Measurements from ENCODE around the gene SUN2.

DNA sequence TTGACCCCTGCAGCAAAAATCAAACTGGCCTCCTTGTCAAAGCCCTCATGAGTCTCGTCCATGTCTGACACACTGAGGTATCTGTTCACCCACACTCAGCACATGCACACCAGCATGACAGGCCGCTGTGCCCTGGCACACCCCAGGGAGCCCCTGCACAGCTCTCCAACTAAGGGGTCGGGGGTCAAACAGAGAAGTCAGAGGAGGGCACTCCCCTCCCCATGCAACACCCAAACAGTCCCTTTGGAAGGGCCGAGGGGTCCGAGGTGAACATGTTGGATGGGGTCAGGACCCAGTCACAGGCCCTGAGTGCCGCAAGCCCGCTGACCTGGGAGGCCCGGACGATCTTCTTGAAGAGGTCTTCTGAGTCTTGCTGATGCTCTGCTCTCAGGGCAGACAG lies 14.6 kb downstream of the SUN2 start:
- TF ChIP-seq, protein P1, sequence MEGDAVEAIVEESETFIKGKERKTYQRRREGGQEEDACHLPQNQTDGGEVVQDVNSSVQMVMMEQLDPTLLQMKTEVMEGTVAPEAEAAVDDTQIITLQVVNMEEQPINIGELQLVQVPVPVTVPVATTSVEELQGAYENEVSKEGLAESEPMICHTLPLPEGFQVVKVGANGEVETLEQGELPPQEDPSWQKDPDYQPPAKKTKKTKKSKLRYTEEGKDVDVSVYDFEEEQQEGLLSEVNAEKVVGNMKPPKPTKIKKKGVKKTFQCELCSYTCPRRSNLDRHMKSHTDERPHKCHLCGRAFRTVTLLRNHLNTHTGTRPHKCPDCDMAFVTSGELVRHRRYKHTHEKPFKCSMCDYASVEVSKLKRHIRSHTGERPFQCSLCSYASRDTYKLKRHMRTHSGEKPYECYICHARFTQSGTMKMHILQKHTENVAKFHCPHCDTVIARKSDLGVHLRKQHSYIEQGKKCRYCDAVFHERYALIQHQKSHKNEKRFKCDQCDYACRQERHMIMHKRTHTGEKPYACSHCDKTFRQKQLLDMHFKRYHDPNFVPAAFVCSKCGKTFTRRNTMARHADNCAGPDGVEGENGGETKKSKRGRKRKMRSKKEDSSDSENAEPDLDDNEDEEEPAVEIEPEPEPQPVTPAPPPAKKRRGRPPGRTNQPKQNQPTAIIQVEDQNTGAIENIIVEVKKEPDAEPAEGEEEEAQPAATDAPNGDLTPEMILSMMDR (IDR thresholded peaks at IDR 0.05; ENCODE audit: control extremely low read depth in 1 of 3, insufficient read depth in 1 of 3, low read depth in 1 of 3, low read length in 3 of 3): no peak
- TF ChIP-seq ASH2L (IDR thresholded peaks at IDR 0.05; ENCODE audit: low read length) (no peak), SP1 (IDR thresholded peaks at IDR 0.05; ENCODE audit: low read depth, low read length) (no peak), POLR2AphosphoS5 (IDR thresholded peaks at IDR 0.05; ENCODE audit: low read depth, low read length) (no peak), EZH2 (IDR thresholded peaks at IDR 0.05; ENCODE audit: low read depth, low read length, severe bottlenecking) (no peak), FOSL1 (IDR thresholded peaks at IDR 0.05; ENCODE audit: insufficient read depth, low read depth, low read length) (no peak), YY1 (IDR thresholded peaks at IDR 0.05; ENCODE audit: low read depth, low read length) (no peak), TCF12 (IDR thresholded peaks at IDR 0.05; ENCODE audit: low read depth, low read length) (no peak), EGR1 (IDR thresholded peaks at IDR 0.05; ENCODE audit: borderline replicate concordance, low read depth, low read length) (no peak), POLR2A (IDR thresholded peaks at IDR 0.05; ENCODE audit: control extremely low read depth in 1 of 2, low read depth in 2 of 2, low read length in 2 of 2) (no peak), RNF2 (IDR thresholded peaks at IDR 0.05; ENCODE audit: borderline replicate concordance, low read depth, low read length, missing control alignments, poor library complexity, severe bottlenecking) (no peak), GABPA (IDR thresholded peaks at IDR 0.05; ENCODE audit: borderline replicate concordance, insufficient read depth, low read length) (no peak)
- TF ChIP-seq, protein P2, sequence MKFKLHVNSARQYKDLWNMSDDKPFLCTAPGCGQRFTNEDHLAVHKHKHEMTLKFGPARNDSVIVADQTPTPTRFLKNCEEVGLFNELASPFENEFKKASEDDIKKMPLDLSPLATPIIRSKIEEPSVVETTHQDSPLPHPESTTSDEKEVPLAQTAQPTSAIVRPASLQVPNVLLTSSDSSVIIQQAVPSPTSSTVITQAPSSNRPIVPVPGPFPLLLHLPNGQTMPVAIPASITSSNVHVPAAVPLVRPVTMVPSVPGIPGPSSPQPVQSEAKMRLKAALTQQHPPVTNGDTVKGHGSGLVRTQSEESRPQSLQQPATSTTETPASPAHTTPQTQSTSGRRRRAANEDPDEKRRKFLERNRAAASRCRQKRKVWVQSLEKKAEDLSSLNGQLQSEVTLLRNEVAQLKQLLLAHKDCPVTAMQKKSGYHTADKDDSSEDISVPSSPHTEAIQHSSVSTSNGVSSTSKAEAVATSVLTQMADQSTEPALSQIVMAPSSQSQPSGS (IDR thresholded peaks at IDR 0.05; ENCODE audit: low read length): no peak
